Stimulated activated CD4-positive, alpha-beta T cell treated with anti-CD3 and anti-CD28 coated beads, TNF-alpha, amount 100 ng/mL, for 48 hours (primary cell): ENCODE data around the gene MYO5B.

Experiments
- DNase-seq, 3 donors: peaks; one replicate each; pipeline ENCODE4 v3.0.0-alpha.2; 2020; ENCODE audit warnings: low read depth in 3 of 3

MYO5B gene

GRCh38 chr18:49856496-49856895, 338.5 kb downstream of the MYO5B start:
- no peak for DNase-seq

GRCh38 chr18:49855711-49856415, 339.1 kb downstream of the MYO5B start:
- DNase-seq = no peak

- no peak for DNase-seq
Observed at GRCh38 chr18:49854681-49855080, 340.3 kb downstream of the MYO5B start.

- no peak for DNase-seq
Observed at GRCh38 chr18:49853436-49853835, 341.5 kb downstream of the MYO5B start.

- no peak for DNase-seq
Observed at GRCh38 chr18:49853011-49853410, 341.9 kb downstream of the MYO5B start.

- no peak for DNase-seq
Observed at GRCh38 chr18:49851624-49852023, 343.3 kb downstream of the MYO5B start.

GRCh38 chr18:49850636-49851035, 344.3 kb downstream of the MYO5B start:
- no peak for DNase-seq

- DNase-seq = no peak
Observed at GRCh38 chr18:49849331-49850217, 345.4 kb downstream of the MYO5B start.

GRCh38 chr18:49848115-49848514, 346.8 kb downstream of the MYO5B start:
- DNase-seq = no peak

GRCh38 chr18:49847524-49847923, 347.4 kb downstream of the MYO5B start:
- DNase-seq = no peak

- no peak for DNase-seq
Observed at GRCh38 chr18:49846718-49847470, 348.1 kb downstream of the MYO5B start.

- DNase-seq = no peak
Observed at GRCh38 chr18:49846361-49846662, 348.6 kb downstream of the MYO5B start.

- DNase-seq = no peak
Observed at GRCh38 chr18:49845629-49846360, 349.2 kb downstream of the MYO5B start.

GRCh38 chr18:49844903-49845302, 350.0 kb downstream of the MYO5B start:
- DNase-seq = no peak

- no peak for DNase-seq
Observed at GRCh38 chr18:49843778-49844625, 350.9 kb downstream of the MYO5B start.

- no peak for DNase-seq
Observed at GRCh38 chr18:49843131-49843530, 351.8 kb downstream of the MYO5B start.

GRCh38 chr18:49842656-49843055, 352.3 kb downstream of the MYO5B start:
- DNase-seq = no peak

- no peak for DNase-seq
Observed at GRCh38 chr18:49841236-49842217, 353.4 kb downstream of the MYO5B start.

GRCh38 chr18:49839012-49839411, 355.9 kb downstream of the MYO5B start:
- DNase-seq = no peak

- no peak for DNase-seq
Observed at GRCh38 chr18:49838381-49838780, 356.6 kb downstream of the MYO5B start.
